GM23338 (cell line): ENCODE data around the gene VMP1. TPM values are rescaled to one million over a fixed set of nuclear protein-coding genes. Genes with fewer than 3 reads are reported as not detected.
A peak's percentile ranks its signal among the peaks of the same experiment; 100 is the strongest.

Experiments
- ATAC-seq: fragments of 200-7000 bp; cut with Tn5 transposase; 3 replicates; pipeline ENCODE4 v1.9.1; 2020
- DNase-seq: peaks from one replicate; pipeline ENCODE4 v3.0.0-alpha.2; 2015; ENCODE audit warnings: low spot score
- H2AFZ ChIP-seq: fragments of 200-600 bp; sonication (generic); 2 replicates; pipeline ENCODE4 v1.8.0; 2016; ENCODE audit warnings: antibody characterized with exemption, mild to moderate bottlenecking, moderate library complexity
- H3F3A ChIP-seq: fragments of 200-600 bp; sonication (generic); replicated peaks from 2 replicates; pipeline ENCODE4 v1.8.0; 2017; ENCODE audit warnings: antibody characterized with exemption, mixed run types, low read depth
- H3K27ac ChIP-seq: fragments of 200-600 bp; sonication (generic); 2 replicates; pipeline ENCODE4 v1.6.1; 2016; ENCODE audit warnings: low read depth
- H3K27me3 ChIP-seq: fragments of 200-600 bp; sonication (generic); 2 replicates; pipeline ENCODE4 v1.8.0; 2016; ENCODE audit warnings: mild to moderate bottlenecking, mixed run types, moderate library complexity; ENCODE audit not compliant: insufficient read depth
- H3K36me3 ChIP-seq: fragments of 200-600 bp; sonication (generic); 2 replicates; pipeline ENCODE4 v1.8.0; 2016; ENCODE audit warnings: mild to moderate bottlenecking; ENCODE audit not compliant: insufficient read depth
- H3K4me1 ChIP-seq: fragments of 200-600 bp; sonication (generic); 2 replicates; pipeline ENCODE4 v1.8.0; 2016; ENCODE audit warnings: mild to moderate bottlenecking, moderate library complexity; ENCODE audit not compliant: insufficient read depth
- H3K4me2 ChIP-seq: fragments of 200-600 bp; sonication (generic); 2 replicates; pipeline ENCODE4 v1.7.1; 2017; ENCODE audit warnings: mixed run types
- H3K4me3 ChIP-seq: fragments of 200-600 bp; sonication (generic); 2 replicates; pipeline ENCODE4 v1.6.1; 2016; ENCODE audit warnings: mixed run types
- H3K79me2 ChIP-seq: fragments of 200-600 bp; sonication (generic); replicated peaks from 2 replicates; pipeline ENCODE4 v1.8.0; 2017; ENCODE audit warnings: mild to moderate bottlenecking; ENCODE audit not compliant: insufficient read depth
- H3K9me2 ChIP-seq: fragments of 200-600 bp; sonication (generic); 2 replicates; pipeline ENCODE4 v1.8.0; 2017; ENCODE audit not compliant: insufficient read depth
- H4K20me1 ChIP-seq: fragments of 200-600 bp; sonication (generic); replicated peaks from 2 replicates; pipeline ENCODE4 v1.8.0; 2017; ENCODE audit warnings: mild to moderate bottlenecking; ENCODE audit not compliant: insufficient read depth
- H3K27ac Mint-ChIP-seq: 2 replicates; pipeline ENCODE4 v1.8.0; 2020; ENCODE audit warnings: inconsistent platforms, mild to moderate bottlenecking, moderate library complexity, mixed read lengths
- H3K27me3 Mint-ChIP-seq: 3 replicates; pipeline ENCODE4 v1.8.0; 2022; ENCODE audit warnings: low read depth, mild to moderate bottlenecking, moderate library complexity, mixed read lengths, inconsistent platforms; ENCODE audit not compliant: insufficient read depth, poor library complexity
- H3K36me3 Mint-ChIP-seq: 3 replicates; pipeline ENCODE4 v1.8.0; 2021; ENCODE audit warnings: low read depth, mild to moderate bottlenecking, inconsistent platforms, moderate library complexity, mixed read lengths
- H3K4me1 Mint-ChIP-seq: 3 replicates; pipeline ENCODE4 v1.8.0; 2020; ENCODE audit warnings: mild to moderate bottlenecking, inconsistent platforms, mixed read lengths
- H3K4me3 Mint-ChIP-seq: 3 replicates; pipeline ENCODE4 v1.8.0; 2021; ENCODE audit warnings: moderate library complexity, mild to moderate bottlenecking, inconsistent platforms, mixed read lengths
- H3K9me3 Mint-ChIP-seq: 3 replicates; pipeline ENCODE4 v1.8.0; 2020; ENCODE audit warnings: moderate library complexity, mild to moderate bottlenecking, inconsistent platforms, mixed read lengths
- CREB1 ChIP-seq: fragments of 250-450 bp; sonication (Bioruptor Pico); IDR thresholded peaks from 2 replicates; pipeline ENCODE4 v1.5.0; 2020; ENCODE audit warnings: low read depth, mild to moderate bottlenecking, moderate library complexity
- CTCF ChIP-seq, 2 experiments: fragments of 200-600 bp in 1 of 2; sonication (generic) in 1 of 2; conservative IDR thresholded peaks; 2 replicates each; pipeline versions ENCODE4 v1.5.1 to v1.6.1; 2016 to 2017; ENCODE audit warnings: antibody characterized with exemption in 2 of 2, low read depth in 2 of 2, mild to moderate bottlenecking in 2 of 2, moderate library complexity in 1 of 2
- ETS1 ChIP-seq: IDR thresholded peaks from 2 replicates; pipeline ENCODE4 v1.6.1; 2016; ENCODE audit warnings: antibody characterized with exemption
- EZH2 ChIP-seq: fragments of 200-600 bp; sonication (generic); IDR thresholded peaks from one replicate; pipeline ENCODE4 v1.8.0; 2017; ENCODE audit warnings: antibody characterized with exemption, mild to moderate bottlenecking, low read depth; ENCODE audit not compliant: unreplicated experiment
- EZH2phosphoT487 ChIP-seq: fragments of 200-600 bp; sonication (generic); IDR thresholded peaks from one replicate; pipeline ENCODE4 v1.8.1; 2018; ENCODE audit warnings: antibody characterized with exemption; ENCODE audit not compliant: unreplicated experiment
- JUNB ChIP-seq: IDR thresholded peaks from one replicate; pipeline ENCODE4 v1.6.1; 2016; ENCODE audit warnings: antibody characterized with exemption; ENCODE audit not compliant: unreplicated experiment
- NANOG ChIP-seq: IDR thresholded peaks from 2 replicates; pipeline ENCODE4 v1.6.1; 2016; ENCODE audit warnings: antibody characterized with exemption, borderline replicate concordance
- POLR2AphosphoS5 ChIP-seq: IDR thresholded peaks from 2 replicates; pipeline ENCODE4 v1.6.1; 2016; ENCODE audit warnings: antibody characterized with exemption, low read depth
- REST ChIP-seq: IDR thresholded peaks from one replicate; pipeline ENCODE4 v1.6.1; 2018; ENCODE audit warnings: antibody characterized with exemption; ENCODE audit not compliant: unreplicated experiment
- STAT1 ChIP-seq: IDR thresholded peaks from one replicate; pipeline ENCODE4 v1.6.1; 2016; ENCODE audit warnings: antibody characterized with exemption; ENCODE audit not compliant: unreplicated experiment
- ZNF114 ChIP-seq: fragments of 250-450 bp; sonication (Bioruptor Pico); IDR thresholded peaks from 2 replicates; pipeline ENCODE4 v1.5.0; 2020; ENCODE audit warnings: mild to moderate bottlenecking, moderate library complexity
- ZNF331 ChIP-seq: fragments of 250-450 bp; sonication (Bioruptor Pico); IDR thresholded peaks from 2 replicates; pipeline ENCODE4 v1.5.0; 2020; ENCODE audit warnings: low read depth, mild to moderate bottlenecking, moderate library complexity
- ZNF462 ChIP-seq: fragments of 250-450 bp; sonication (Bioruptor Pico); IDR thresholded peaks from 2 replicates; pipeline ENCODE4 v1.5.0; 2020; ENCODE audit warnings: mild to moderate bottlenecking, moderate library complexity
- polyA plus RNA-seq: library from polyadenylated mRNA; unstranded; fragments of >200 nt; fragmentation: Nextera tagmentation; extraction: Ambion mirVana; gene quantifications from 2 replicates; pipeline ENCODE4 v1.2.1, GENCODE V29; 2016
- total RNA-seq: library from RNA; depleted of rRNA; stranded (reverse); fragments of >200 nt; shearing (Covaris generic); gene quantifications from 2 replicates; pipeline ENCODE4 v1.2.3, GENCODE V29; 2014

Gene VMP1
- total and polyA plus RNA-seq, 2 experiments from 2014 or later = 70.1 to 112 TPM

GRCh38 chr17:59828478-59828760, 121.0 kb downstream of the VMP1 start:
- 0 out of 2 replicates have a peak overlapping the region, but pooled peaks have one; percentile 3 for H3K27ac ChIP-seq
- H3K79me2 ChIP-seq = no peaks in the 10 kb centered on the region
- H3K36me3 Mint-ChIP-seq = no peaks in the 10 kb centered on the region

More at GRCh38 chr17:59828478-59828760, 121.0 kb downstream of the VMP1 start:
- DNase-seq (no peak), ATAC-seq (no peak)
- TF ChIP-seq ZNF331 (CRISPR knock-in tag) (no peak), ETS1 (no peak), ZNF114 (no peak), ZNF462 (CRISPR knock-in tag) (no peak), EZH2 (no peak), CREB1 (CRISPR knock-in tag) (no peak), STAT1 (no peak), NANOG (no peak), POLR2AphosphoS5 (no peak), CTCF (conservative IDR thresholded peaks at IDR 0.05; ENCODE audit: low read depth in 2 of 2) (no peak), EZH2phosphoT487 (no peak), REST (no peak), JUNB (no peak)
- H3K9me2 ChIP-seq = no peaks in the 10 kb centered on the region
- H4K20me1 ChIP-seq = no peaks in the 10 kb centered on the region
- Mint-ChIP-seq H3K27ac (peak overlapping the region; percentile 42), H3K9me3 (no peaks in the 10 kb centered on the region), H3K4me1 (peaks cover 40% of the 10 kb centered on the region), H3K27me3 (no peaks in the 10 kb centered on the region), H3K4me3 (no peak overlapping the region)
- H3F3A ChIP-seq = no peaks in the 10 kb centered on the region
- no peak overlapping the region for H3K4me2 ChIP-seq
- H3K36me3 ChIP-seq = no peaks in the 10 kb centered on the region
- H3K27me3 ChIP-seq = no peaks in the 10 kb centered on the region
- no peak overlapping the region for H2AFZ ChIP-seq
- H3K4me3 ChIP-seq = no peak overlapping the region
- peaks cover 24% of the 10 kb centered on the region for H3K4me1 ChIP-seq
